Femur (tissue), 1 donor: Measurements from ENCODE around the gene CATSPER4.
"Not testable (repeated sequence)": the region's sequence is repeated elsewhere in the genome, so short reads cannot be mapped to it uniquely, and the experiment has no call there.

Experiments
- DNase-seq: peaks from one replicate; pipeline ENCODE4 v3.0.0-alpha.2; 2017

The CATSPER4 gene

DNA sequence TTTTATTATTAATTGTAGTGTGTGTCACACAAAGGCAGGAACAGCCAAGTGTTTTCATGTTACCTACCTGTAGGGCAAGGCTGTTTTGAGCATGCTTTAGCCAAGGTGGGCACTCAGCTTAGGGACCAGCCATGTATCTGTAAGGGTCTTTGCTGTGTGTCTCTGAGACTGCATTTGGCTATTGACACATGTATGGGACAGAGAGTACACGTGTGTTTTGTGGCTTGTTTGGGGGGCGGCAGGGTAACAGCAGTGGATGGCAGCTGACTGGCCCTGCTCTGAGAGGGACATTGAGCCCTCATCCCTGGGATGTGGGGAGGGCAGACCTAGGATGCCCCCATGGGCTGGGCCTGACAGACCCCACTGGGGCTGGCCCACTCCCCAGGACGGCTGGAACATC lies 6.9 kb downstream of the CATSPER4 start:
- DNase-seq, result no peak

DNA sequence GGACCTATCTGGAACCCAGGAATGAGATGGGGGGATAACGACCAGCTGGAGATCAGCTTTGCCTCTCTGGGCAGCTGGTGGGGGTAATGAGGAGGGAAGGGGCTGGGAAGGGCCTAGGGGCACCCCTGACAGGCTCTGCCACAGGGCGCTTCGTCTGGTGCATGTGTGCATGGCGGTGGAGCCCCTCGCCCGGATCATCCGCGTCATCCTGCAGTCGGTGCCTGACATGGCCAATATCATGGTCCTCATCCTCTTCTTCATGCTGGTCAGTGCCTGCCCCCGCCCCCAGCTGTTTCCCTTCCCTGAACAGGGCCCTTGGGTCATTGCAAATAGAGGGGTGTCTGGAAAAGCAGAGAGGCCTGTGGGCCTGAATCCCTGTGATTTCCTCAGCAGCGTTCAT lies 7.4 kb downstream of the CATSPER4 start:
- no peak for DNase-seq

DNA sequence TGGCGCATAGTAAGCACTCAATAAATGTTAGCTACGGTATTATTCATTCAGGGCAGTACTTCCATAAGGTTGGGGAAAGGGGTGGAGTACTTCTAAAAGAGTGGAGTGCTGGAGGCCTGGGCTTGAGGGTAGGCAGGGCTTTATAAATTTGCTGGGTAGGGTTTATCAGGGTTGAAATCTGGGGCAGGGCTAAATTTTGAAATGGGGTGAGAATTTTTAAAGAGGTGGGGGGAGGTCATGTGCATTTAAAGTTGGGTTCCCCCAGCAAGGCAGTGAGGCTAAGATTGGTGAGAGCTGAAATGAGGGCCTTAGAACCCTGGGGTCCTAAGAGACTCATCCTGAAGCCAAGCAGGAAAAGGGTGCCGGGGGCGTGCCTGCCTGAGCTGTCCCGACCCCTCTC lies 10.0 kb downstream of the CATSPER4 start:
- DNase-seq, result no peak

DNA sequence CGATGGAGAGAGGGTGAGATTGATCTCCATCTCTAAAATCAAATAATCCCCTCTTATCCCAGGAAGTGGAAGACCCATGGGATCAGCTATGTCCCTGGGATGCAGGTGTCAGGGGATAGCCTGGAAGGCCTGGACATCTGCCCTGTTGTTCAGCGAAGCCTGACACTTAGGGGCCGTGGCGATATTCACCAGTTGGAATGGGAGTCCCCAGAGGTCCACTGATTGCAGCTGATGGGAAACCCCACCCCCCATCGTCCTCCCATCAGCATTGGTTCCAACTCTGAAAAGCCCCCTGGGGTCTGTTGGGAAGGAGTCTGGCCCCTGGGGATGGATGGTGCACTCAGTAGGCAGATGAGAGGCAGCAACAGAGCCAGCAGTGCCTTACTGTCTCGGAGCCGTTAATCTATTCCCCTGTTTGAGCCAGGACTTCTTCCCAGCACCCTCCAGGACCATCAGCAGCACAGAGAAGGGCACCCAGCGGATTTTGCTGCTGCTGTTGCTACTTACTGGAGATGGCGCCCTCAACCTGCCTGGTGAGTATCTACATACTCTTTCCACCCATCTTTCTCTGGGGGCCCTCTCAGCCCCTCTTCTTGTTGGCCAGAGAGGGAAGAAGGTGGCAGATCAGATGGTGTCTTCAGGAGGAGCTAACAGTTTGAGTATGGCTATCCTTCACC lies 13.4 kb downstream of the CATSPER4 start:
- no peak for DNase-seq

DNA sequence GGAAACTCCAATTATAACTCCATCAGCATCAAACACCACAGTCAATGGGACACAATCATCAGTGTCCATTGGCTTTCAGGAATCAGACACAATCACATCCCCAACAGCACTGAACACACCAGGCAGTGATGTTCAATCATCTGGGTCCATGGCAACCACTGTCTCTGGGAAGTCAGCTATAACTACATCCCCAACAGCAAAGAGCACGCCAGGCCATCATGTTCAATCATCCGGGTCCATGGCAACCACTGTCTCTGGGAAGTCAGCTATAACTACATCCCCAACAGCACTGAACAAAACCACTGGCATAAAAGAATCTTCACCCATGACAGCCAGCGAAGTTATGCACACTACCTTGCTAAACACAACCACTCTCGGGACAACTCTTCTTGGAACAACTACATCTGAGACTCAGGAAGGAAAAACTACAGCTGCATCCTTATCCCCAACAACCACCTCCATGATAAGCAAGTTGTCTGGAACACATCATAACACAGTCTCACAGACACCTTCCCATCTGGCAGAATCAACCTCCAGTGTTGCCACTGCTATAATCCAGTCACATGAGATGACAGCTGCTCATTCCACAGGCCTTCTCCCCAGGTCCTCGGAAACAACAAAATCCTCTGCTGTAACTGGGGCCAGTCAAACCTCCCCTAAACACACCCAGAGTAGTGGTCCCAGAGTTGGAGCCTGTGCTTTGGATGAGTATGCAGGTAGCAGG lies 19.9 kb downstream of the CATSPER4 start:
- DNase-seq, result no peak

DNA sequence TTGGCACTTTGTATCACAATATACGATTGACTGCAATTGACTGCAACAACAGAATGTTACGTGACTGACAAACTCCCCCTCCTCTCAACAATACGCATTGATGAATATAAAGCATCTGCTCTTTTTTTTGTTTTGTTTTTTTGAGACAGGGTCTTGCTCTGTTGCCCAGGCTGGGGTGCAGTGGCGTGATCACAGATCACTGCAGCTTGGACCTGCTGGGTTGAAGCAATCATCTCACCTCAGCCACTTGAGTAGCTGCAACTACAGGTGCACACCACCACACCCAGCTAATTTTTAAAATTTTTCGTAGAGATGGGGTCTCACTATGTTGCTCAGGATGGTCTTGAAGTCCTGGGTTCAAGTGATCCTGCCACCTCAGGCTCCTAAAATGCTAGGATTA lies 22.3 kb downstream of the CATSPER4 start:
- DNase-seq, result no peak

DNA sequence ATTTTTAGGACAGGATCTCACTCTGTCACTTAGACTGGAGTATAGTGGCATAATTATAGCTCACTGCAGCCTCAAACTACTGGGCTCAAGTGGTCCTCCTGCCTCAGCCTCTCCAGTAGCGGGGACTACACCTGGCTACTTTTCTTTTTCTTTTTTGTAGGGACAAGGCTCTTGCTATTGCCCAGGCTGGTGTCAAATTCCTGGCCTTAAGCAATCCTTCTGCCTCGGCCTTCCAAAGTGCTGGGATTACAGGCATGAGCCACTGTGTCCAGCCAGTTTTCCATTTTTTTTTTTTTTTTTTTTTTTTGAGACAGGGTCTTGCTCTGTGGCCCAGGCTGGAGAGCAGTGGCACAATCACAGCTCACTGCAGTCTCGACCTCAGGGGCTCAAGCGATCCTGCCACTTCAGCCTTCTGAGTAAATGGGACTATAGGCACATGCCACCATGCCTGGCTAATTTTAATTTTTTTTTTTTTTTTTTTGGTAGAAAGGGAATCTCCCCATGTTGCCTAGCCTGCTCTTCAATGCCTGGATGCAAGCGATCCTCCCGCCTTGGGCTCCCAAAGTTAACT lies 23.0 kb downstream of the CATSPER4 start:
- no peak for DNase-seq

DNA sequence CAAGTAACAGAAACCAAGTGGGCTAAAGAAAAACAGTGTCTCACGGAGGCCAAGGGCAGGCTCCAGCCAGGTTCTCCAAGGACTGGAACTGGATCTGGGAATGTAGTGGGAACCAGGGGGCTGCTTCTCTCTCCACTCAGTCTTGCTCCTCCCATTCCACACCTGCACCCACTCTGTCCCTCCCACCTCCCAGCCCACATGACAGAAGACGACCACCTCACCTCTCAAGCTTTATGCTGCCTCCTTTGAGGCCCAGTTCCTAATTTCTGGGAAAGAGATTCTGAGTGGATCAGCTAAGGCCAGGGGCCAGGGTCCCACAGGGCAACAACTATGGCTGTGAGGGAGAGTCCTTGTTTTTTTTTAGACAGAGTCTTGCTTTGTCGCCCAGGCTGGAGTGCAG lies 24.8 kb downstream of the CATSPER4 start:
- no peak for DNase-seq

DNA sequence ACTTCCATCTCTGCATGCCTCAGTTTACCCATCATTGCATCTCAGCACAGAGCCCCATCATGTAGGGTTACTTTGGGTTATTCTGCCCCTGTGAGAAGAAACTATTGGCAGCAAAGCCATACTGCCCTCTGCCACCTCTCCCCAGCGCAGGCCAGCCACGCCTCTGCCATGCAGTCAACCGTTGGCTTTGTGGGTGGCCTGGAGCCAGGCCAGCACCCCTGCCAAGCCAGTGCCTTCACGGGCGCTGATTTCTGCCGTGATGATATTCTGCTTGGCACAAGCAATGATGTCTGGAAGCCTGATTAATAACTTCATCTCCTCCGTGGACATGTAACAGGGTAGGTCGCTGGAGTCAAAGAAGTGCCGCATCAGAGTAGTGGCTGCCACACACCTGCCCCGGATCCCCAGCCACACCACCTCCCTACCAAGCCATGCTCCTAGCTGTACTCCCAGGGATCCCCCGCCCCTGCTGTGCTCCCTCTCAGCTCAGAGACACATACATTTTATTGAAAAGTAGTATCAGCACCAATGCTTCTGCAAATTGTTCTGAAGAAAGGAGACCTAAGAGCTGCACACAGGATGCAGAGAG lies 28.6 kb downstream of the CATSPER4 start:
- DNase-seq, result no peak

DNA sequence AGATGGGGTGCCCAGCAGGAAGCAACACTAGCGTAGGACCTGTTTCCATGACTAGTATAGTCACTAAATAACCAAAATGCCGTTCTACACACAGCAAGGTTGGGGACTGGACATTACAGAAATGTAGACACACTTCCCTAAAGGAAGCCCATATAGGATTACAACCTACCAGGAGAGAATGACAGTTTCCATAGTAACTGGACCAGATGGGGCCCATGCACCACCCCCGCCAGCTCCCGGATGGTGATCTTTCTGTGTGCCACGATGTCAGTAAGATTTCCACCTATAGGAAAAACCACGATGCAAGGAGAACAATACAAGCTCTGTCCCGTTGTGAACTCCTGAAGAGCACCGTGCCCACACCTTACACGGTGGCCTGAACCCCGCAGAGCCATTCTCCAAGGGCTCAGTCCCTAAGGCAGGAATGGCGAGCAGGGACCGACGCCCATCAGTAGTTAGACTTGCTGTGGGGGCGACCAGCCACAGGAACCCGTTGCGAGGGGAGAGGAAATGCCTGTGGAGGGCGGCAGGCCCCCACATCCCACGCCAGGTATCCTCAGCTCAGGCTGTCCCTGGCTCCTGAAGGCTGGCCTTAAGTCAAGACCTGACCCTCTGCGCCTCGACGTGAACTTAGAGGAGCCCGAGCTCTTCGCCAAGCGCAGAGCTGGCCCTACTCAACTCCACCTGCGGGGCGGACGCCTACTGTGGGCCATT lies 30.0 kb downstream of the CATSPER4 start:
- DNase-seq, result no peak

DNA sequence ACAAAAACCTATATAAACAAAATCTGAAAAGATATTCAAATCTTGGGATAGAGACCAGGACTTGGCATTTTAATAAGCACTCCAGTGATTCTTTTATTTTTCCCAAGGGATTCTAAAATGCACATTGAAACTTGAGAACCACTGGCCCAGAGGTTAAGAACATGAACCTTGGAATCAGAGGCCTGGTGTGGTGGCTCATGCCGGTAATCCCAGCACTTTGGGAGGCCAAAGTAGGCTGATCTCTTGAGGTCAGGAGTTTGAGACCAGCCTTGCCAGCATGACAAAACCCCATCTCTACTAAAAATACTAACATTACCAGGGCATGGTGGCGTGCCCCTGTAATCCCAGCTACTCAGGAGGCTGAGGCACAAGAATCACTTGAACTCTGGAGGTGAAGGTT lies 30.7 kb downstream of the CATSPER4 start:
- no peak for DNase-seq

DNA sequence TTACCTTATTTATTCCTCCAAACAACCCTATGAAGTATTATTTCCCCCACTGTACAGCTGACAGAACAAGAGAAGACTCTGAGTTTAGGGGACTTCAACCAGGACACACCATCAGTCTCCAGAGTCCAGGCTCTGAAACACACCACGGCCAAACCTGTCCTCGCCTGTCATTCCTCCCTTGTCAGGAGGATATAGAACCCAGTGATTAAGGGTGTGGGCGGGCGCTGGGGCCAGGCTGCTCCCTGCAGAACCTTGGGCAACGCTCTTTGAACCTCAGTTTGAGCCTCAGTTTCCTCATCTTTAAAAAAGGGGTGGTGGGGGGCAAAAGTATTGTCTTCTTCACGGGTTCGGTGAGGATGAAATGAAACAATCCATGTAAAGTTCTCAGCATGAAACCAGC lies 34.2 kb downstream of the CATSPER4 start:
- DNase-seq, result no peak

DNA sequence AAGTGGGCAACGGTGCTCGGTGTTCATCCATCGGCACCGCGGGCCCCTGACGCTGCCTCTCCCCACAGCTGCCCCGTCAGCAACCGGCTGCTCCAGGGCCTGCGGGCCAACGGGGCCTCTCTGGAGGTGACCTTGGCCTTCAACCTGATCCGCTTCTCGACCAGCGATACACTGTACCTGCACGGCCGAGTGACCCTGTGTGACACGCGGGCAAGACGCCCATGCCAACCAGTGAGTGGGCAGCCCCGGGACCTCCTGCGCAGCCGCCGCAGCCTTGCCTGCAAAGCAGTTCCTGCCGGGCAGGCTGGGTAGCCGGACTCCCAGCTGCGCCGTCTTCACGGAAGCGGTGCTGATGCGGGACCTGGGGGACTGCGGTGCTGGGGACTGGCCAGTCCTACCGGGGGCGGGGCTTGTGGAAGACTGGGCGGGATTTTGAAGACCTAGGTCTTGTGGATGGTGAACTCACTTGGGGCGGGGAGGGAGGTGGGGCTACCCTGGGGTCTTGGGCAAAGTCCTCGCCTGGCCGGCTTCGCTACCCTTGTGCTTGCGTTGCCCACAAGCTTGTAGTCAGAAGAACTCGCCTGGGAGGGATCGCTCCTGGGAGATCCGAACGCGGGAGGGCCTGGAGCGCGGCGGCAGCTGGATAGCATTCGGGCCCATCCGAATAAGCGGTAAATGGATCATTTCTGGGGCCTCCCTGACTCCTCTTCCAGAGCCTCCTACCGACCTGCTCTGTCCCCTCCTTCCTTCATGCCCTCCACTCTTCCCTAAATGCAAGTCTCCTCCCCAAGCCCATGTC lies 34.8 kb downstream of the CATSPER4 start:
- peak; percentile 75 for DNase-seq

DNA sequence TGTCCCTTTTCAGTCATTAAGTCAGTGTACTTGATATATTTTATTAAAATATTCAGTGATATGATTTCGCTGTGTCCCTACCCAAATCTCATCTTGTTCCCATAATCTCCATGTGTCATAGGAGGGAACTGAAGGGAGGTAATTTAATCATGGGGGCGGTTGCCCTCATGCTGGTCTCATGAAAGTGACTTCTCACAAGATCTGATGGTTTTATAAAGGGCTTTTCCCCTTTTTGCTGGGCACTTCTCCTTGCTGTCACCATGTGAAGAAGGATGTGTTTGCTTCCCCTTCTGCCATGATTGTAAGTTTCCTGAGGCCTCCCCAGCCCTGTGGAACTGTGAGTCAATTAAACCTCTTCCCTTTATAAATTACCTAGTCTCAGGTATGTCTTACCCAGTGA lies 40.3 kb downstream of the CATSPER4 start:
- DNase-seq, result not testable (repeated sequence)

DNA sequence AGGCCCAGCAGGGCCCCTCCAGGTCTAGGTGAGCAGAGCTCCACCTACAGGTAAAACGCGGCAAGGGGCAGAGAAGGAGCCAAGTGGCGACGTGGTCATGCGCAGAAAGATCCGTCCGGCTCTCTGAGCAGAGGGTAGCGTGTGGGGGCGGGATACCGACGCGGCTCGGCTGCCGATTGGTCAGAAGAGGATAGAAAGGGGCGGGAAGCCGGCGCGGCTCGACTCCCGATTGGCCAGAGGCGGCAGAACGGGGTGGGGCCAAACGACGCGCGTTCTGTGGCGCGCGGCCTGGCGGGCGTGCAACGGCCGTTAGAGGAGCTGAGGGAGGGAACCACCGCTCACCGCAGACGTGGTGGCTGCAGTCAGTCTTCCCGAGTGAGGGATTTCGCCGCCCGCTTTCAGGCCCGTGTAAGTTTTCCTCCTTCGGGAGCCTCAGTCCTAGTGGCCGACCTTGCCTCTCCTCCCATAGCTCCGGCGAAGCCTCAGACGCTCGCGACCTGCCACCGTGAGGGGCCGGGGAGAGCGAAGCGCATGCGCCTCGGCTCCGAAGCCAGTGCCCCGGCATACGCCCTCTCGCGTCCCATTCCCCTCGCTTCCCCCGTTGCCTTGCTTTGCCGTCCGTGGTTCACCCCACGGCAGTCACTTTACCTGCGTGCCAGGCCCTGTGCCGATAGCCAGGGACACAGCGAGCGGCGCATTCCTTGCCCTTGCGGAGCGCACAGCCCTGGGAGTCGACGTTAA lies 43.7 kb downstream of the CATSPER4 start, which contains the start of gene CEP85:
Gene CEP85, plus strand, starts transcription at position 298 of the 741 bp plus-strand sequence. CDS start 5,584 bp downstream, outside the sequence.
- DNase-seq, result peak; percentile 98

DNA sequence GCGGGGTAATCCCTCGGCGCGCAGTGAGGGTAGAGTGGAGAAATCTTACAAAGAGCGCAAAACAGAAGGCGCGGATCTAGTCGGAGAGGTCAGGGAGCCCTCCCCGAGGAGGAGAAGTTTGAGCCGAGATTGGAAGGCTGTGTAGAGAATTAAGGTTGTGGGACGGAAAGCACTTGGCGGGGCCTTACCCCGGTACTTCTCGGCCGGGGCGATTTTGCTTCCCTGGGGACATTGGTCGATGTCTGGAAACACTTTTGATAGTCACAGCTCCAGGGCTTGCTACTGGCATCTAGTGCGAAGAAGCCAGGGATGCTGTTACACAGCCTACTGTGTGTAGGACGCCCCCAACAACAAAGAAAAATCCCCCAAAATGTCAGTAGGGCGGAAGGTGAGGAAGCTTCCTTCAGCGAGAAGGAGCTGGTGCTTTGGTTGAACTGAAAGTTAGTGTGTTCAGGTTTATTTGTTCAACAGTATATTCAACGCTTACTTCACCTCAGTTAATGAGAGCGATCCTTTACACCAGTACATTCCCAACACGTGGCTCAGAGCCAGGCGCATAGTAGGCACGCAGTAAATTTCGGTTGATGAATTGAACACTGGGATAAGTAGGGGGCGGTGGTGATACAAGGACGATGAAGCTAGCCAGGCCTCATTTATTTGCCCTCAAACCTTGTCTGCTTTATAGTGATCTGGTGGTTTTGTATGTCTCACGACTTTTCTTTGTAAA lies 44.4 kb downstream of the CATSPER4 start:
- DNase-seq, result peak; percentile 35

DNA sequence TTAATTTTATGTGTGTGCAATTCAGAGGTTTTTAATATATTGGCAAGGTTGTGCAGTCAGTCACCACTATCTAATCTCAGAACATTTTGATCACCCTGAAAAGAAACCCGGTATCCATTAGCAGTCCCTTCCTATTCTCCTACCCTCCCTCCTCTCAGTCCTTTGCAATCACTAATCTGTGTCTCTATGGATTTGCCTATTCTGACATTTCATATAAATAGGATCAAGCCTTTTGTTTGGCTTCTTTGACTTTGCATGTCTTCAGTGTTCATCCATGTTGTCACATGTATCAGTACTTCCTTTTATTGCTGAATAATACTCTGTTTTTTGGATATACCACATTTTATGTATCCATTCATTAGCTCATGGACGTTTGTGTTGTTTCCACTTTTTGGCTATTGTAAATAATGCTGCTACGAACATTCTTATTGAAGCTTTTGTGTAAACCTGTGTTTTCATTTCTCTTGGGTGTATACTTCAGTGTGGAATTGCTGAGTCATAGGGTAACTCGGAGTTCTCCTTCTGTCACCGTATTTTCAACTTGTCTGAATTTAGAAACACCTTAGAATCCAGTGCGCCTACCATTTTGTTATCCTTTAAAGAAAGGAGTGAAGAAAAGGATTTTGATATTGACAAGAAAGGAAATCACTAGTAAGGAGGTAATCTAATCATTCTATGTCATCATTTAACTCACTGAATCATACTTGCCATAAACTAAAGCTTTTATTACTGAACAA lies 47.0 kb downstream of the CATSPER4 start:
- no peak for DNase-seq

DNA sequence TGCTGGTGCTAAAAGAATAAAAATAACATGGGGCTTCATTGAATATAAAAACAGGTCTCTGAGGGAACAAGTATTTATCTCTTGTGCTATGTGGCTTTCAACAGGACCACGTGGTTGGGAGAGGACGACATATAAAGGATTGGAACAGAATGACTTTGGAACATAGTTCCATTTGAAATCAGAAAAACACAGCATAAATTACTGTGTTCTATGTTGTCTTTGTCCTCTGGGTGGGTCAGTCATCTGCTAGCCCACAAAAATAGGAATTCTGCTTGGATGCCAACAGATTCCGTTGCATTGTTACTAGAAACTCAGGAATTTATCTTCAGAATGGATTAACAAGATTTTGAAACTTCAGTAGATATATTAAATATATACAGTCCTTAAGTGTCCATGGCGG lies 49.5 kb downstream of the CATSPER4 start:
- DNase-seq, result no peak
